ENCODE data around the gene AFAP1.
A peak's percentile ranks its signal among the peaks of the same experiment; 100 is the strongest.

AFAP1 gene

DNA sequence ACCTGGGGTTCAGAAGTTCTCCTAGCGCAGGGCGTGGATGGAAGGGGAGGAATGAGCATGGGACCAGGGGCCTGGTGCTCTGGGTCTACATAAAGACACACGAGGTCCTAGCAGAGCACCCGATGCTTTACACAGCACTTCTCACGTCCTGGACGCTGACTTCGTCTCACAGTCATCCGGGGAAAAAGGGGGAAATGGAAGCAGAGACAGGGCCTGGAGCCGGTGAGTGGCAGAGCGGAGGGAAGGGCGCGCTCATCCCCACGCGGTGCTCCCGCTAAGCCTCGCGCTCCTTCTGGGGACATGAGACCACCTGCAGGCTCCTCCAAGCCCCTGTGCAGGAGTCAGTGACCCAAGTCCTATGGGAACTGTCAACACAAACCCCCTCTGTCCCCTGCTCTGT is 157.7 kb downstream of the AFAP1 start:
- Mint-ChIP-seq H3K4me3 (no peak overlapping the region), H3K36me3 (peaks cover 6% of the 10 kb centered on the region), H3K27ac (peak overlapping the region; percentile 46)

DNA sequence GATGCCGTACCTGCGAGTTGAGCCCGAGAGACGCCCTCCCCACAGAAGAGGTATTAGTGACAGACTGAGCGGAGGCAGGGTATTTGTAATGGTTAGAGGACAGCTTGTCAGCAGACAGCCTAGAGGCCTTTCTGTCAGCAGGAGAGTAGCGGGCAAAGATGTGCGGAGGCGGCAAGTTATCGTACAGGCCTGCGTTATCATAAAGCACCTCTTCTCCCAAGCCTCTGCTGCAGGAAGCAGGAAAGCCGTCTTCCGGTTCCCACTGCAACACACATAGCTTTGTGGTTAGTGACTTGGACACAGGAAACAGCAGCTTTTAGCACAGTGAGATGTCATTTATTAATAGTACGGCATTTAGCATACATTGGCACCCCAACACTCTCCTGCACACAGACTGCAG is 158.3 kb downstream of the AFAP1 start:
- Mint-ChIP-seq H3K27ac (peak overlapping the region; percentile 93), H3K4me3 (peak overlapping the region; percentile 40), H3K36me3 (peaks cover 12% of the 10 kb centered on the region), H3K9me3 (ENCODE audit: low read depth) (no peaks in the 10 kb centered on the region), H3K4me1 (ENCODE audit: low read depth) (peaks cover 32% of the 10 kb centered on the region), H3K27me3 (no peaks in the 10 kb centered on the region)

More for the DNA sequence above, 157.7 kb downstream of the AFAP1 start:
- peaks cover 32% of the 10 kb centered on the region for H3K4me1 Mint-ChIP-seq (ENCODE audit: low read depth)
- H3K9me3 Mint-ChIP-seq (ENCODE audit: low read depth): no peaks in the 10 kb centered on the region
- no peaks in the 10 kb centered on the region for H3K27me3 Mint-ChIP-seq

DNA sequence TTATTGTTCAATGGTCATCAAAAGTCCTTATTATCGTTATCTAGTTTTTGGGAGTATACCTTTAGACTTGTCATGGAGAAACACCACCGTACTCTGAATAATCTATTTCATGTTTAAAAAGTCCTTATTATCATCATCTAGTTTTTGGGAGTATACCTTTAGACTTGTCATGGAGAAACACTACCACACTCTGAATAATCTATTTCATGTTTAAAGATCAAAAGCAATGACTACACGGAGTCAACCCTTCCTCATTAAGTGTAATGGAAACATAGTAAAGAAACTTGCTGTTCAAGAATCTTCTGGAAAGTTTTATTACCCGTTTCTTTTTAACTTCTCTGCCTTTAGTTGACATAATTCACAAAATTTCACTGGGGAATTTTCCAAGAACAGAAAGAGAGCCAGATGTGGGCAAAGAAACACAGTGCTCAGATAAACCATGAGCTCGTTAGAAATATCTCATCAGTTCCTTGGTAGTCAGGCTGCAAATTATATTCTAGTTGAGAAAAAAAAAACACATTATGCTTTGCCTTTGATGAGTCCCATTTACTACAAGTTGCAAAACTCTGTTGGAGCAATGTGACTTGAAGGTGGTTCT is 158.8 kb downstream of the AFAP1 start:
- Mint-ChIP-seq H3K27me3 (no peaks in the 10 kb centered on the region), H3K9me3 (ENCODE audit: low read depth) (no peaks in the 10 kb centered on the region), H3K36me3 (peaks cover 12% of the 10 kb centered on the region), H3K27ac (peak overlapping the region; percentile 93), H3K4me3 (peak overlapping the region; percentile 40), H3K4me1 (ENCODE audit: low read depth) (peaks cover 32% of the 10 kb centered on the region)

DNA sequence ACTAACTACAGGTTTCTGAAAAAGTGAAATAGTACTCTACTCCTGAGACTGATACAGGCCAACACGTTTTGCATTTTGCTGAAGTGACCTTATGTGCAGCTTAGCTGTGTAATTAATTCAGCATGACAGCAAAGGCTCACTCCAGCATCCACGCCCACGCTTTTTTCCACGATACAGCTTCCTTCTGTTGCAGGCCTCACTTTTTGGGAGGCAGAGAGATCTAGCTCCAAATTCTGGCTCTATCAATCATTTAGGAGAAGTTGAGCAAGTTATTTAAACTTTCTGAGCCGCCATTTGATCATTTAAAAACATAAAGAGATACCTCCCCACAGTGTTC is 160.3 kb downstream of the AFAP1 start:
- no peak overlapping the region for H3K4me3 Mint-ChIP-seq
- peaks cover 32% of the 10 kb centered on the region for H3K4me1 Mint-ChIP-seq (ENCODE audit: low read depth)
- no peaks in the 10 kb centered on the region for H3K9me3 Mint-ChIP-seq (ENCODE audit: low read depth)
- H3K36me3 Mint-ChIP-seq: peaks cover 12% of the 10 kb centered on the region
- H3K27me3 Mint-ChIP-seq: no peaks in the 10 kb centered on the region
- no peak overlapping the region for H3K27ac Mint-ChIP-seq

DNA sequence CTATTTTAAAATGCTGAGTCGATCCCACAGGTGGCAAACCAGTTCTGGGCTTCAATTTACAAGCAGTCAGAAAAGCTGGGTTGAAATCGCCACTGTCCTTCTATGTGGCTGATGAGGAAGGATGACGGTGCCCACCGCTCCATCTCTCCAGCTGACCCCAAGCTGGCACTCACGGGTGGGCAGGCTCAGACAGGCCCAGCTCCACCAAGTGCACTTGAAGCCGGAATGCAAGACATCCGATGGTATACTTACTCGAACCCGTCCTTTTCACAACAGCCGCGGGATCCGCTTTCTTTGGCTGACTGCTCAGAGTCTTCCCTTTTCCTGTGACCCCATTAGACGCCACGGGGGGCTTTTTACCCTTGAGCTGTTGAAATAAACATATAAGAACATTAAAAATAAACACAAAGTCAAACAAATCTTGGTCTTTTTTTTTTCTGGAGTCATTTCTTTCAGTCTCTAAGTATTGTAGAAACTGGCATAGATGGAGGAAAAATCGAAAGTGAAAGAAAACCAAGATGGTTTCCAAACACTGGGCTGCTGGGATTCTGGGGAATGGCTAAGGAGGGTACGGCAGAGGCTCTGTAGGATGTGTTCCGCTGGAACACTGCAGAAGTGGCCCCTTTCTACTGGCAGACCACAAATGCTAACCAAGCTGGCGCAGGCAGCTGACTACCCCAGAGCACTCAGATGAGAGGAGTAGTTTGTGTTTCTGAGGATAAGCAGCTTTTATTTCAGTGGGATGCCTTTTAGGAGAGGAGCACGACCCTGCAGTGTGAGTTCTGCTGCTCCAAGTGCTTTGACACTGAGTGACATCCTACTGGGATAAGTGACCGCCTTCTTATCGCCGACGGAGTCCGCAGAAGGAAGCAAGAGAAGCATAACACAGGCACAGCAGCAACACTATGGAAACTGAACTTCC is 160.9 kb downstream of the AFAP1 start:
- no peak overlapping the region for H3K4me3 Mint-ChIP-seq
- no peaks in the 10 kb centered on the region for H3K27me3 Mint-ChIP-seq
- H3K27ac Mint-ChIP-seq: no peak overlapping the region
- no peaks in the 10 kb centered on the region for H3K9me3 Mint-ChIP-seq (ENCODE audit: low read depth)
- peaks cover 12% of the 10 kb centered on the region for H3K36me3 Mint-ChIP-seq
- H3K4me1 Mint-ChIP-seq (ENCODE audit: low read depth): peaks cover 32% of the 10 kb centered on the region

DNA sequence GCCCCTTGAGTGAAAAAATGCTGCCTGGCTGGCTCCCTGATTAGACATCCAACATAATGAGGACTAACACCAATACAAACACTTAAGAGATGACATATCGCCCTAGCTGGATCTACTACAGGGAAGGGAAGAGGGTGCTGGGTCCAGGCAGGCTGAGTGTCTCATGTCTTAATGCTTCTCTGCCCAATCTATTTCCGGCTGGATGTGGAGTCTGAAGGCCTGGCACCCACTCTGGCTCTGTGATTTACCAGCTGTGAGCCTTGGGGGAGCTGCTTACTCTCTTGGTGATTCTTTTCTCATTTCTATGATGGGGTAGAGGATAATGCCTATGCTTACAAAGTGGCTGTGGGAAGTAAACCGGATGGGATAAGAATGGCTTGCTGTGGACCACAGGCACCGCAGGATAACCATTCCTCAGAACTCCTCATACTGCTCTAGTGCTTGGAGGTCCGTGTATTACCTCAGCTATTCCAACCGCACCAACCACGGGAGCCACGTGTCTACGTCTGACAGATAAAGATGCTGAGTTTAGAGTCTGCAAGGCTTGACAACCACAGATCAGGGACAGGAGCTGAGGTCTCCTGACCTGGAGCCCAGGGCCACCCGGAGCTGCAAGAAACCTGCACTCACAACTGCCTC is 161.7 kb downstream of the AFAP1 start:
- H3K9me3 Mint-ChIP-seq (ENCODE audit: low read depth): no peaks in the 10 kb centered on the region
- H3K27me3 Mint-ChIP-seq: no peaks in the 10 kb centered on the region
- peaks cover 32% of the 10 kb centered on the region for H3K4me1 Mint-ChIP-seq (ENCODE audit: low read depth)
- no peak overlapping the region for H3K4me3 Mint-ChIP-seq
- peak overlapping the region; percentile 22 for H3K27ac Mint-ChIP-seq
- peaks cover 18% of the 10 kb centered on the region for H3K36me3 Mint-ChIP-seq

DNA sequence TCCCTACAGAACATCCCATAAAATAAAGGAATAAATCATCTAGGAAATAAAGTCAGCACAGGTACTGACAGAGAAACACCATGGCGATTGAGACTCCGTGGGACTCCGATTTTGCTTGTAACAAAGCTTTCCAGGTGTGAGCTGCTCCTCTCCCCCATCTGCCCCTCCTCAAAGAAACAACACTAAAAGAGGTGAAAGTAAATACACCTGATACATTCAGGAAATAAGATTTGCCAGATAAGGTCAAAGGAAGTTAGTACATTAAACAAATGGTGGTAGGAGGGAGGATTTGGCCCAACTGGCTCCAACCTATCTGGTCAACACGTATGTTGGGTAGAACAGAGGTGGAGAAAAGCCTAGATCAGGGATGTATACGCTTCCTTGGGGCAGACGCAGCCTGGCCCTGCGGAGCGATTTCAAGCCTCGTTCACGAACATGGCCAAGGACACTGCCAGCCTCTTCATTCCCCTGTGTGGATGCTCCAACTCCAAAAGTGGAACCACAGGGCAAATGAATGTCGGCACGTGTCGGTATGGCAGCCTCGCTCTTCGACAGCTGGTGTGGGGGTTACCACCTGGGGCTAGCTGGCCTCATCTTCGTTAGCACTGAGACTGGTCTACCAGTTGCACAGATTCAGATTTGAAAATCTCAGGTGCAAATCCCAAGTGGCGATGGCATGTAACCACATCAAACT is 162.5 kb downstream of the AFAP1 start:
- H3K4me1 Mint-ChIP-seq (ENCODE audit: low read depth): peaks cover 28% of the 10 kb centered on the region
- H3K9me3 Mint-ChIP-seq (ENCODE audit: low read depth): no peaks in the 10 kb centered on the region
- H3K4me3 Mint-ChIP-seq: no peak overlapping the region
- H3K27me3 Mint-ChIP-seq: no peaks in the 10 kb centered on the region
- no peak overlapping the region for H3K27ac Mint-ChIP-seq
- peaks cover 19% of the 10 kb centered on the region for H3K36me3 Mint-ChIP-seq

DNA sequence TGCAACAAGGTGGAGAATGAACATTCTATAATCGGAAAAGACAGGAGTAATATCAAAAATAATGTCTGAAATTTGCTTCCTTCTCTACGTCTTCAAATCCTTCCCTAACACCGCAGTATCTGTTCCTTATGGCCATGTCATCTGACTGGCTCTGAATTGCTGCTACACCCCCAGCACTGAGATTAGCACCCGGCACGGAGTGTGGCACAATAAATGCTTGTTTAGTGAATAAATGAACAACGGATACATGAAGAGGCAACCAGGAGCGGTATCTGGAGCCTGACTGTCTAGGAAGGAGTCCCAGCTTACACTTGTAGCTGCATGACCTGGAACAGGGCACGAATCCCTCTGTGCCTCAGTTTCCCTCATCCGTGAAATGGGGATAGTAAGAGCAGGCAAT is 164.3 kb downstream of the AFAP1 start:
- Mint-ChIP-seq H3K27me3 (no peaks in the 10 kb centered on the region), H3K36me3 (peaks cover 17% of the 10 kb centered on the region), H3K4me1 (ENCODE audit: low read depth) (peaks cover 28% of the 10 kb centered on the region), H3K27ac (no peak overlapping the region), H3K4me3 (no peak overlapping the region), H3K9me3 (ENCODE audit: low read depth) (no peaks in the 10 kb centered on the region)

DNA sequence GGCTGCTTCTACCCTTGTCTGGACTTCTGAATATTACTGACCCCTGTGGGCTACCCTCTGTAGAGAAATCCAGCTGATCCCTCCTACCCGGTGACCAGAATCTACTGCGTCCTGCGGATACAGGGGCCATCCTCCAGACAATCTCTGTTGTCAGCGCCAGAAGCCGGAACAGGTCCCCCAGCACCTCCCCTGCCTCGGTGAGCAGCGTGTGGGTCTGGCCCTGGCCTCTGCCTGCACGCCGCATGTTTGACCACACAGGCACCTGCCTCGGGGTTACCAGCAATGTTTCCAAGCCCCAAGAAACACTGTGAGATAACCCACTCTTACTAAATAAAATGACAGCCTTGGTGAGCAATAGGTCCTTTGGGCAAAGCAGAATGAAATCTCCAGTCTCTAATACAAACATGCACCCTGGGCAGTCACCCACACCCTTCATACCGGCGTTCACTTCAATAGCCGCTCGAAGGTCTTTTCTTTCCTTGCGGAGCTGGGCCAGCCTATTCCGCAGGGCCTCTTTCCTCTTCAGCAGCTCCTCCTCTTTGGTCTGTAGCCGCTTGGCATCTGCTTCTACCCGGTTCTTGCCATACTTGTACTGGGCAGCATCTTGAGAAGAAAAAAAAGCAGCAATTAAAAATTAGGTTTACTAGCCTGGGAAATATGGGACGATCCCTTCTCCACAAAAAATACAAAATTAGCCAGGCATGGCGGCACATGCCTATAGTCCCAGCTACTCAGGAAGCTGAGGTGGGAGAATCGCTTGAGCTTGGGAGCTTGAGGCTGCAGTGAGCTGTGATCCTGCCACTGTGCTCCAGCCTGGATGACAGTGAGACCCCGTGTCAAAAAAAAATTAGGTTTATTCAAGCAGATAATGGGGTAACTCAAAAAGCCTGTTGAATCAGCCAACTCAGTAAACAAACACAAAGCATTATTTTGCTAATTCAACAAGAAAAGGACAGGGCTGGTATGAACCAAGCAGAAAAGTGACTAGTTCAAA is 165.1 kb downstream of the AFAP1 start:
- Mint-ChIP-seq H3K4me3 (no peak overlapping the region), H3K4me1 (ENCODE audit: low read depth) (peaks cover 31% of the 10 kb centered on the region), H3K9me3 (ENCODE audit: low read depth) (no peaks in the 10 kb centered on the region), H3K36me3 (peaks cover 17% of the 10 kb centered on the region), H3K27ac (no peak overlapping the region), H3K27me3 (no peaks in the 10 kb centered on the region)

DNA sequence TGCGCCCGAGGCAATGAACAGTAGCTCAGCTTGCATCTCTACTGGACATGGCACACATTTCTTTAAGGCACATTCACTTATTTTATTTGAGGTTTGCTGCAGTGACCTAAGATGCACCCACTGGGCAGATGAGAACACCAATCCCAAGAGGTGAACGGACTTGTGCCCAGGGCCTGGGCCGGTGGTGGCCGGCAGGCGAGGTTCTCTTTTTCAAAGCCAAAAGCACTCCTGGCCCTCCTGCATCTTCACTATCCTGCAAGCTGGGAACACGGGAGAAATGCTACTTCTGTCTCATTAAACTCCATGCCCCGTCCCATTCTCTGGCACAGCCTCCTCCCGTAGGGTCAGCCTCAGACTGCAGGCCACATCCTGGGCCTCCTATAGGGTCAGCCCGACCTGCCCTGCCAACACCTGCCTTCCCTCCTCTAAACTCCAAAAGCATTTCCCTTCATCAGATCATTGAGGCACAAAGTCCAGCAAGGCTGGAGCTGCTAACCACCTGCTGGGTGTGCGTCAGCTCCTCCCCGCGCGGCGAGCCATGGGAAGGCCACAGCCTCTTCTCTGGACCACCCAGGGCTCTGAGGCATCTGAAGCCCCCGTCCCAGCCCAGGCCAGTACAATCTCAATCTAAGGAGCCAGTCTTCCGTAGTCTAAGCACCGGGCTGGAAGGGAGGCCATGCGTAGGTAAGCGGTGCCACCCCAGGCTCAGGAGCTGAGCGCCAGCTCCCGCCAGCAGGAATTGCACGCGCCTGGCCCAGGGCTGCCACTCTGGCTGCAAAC is 166.1 kb downstream of the AFAP1 start:
- Mint-ChIP-seq H3K27me3 (no peaks in the 10 kb centered on the region), H3K27ac (peak overlapping the region; percentile 61), H3K4me3 (no peak overlapping the region), H3K9me3 (ENCODE audit: low read depth) (no peaks in the 10 kb centered on the region), H3K36me3 (peaks cover 17% of the 10 kb centered on the region), H3K4me1 (ENCODE audit: low read depth) (peaks cover 24% of the 10 kb centered on the region)

DNA sequence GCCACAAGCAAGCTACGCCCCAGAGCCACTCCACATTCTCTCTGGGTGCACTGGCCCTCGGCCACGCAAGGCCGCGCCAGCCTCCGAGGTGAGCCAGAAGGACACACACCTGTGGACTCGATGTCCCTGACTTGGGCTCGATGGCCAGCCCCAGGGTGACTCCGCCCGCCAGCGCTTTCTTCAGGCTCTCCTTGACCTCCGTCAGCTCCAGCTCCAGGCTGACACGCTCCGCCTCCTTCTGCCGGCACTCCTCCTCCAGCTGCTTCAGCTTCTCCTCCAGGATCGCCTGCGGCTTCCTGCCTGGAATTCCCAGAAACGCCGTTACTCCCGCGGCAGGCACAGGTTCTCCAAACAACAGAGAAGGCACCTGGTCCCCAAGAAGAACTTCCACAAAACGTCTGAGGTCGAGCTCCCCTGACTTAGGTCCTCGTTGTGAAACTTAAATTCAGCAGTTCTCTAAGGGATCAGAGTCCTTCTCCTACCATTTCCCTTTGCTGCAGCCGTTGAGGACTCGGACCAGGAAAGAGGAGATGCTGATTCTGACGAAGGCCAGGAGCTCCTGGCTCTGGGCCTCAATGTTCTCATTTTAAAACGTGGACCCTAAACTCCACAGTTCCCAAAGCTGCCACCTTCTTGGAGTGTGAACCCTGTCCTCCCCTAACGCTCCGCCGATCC is 166.8 kb downstream of the AFAP1 start:
- H3K36me3 Mint-ChIP-seq: peaks cover 17% of the 10 kb centered on the region
- H3K9me3 Mint-ChIP-seq (ENCODE audit: low read depth): no peaks in the 10 kb centered on the region
- peak overlapping the region; percentile 58 for H3K27ac Mint-ChIP-seq
- H3K4me1 Mint-ChIP-seq (ENCODE audit: low read depth): peaks cover 24% of the 10 kb centered on the region
- no peak overlapping the region for H3K4me3 Mint-ChIP-seq
- no peaks in the 10 kb centered on the region for H3K27me3 Mint-ChIP-seq

DNA sequence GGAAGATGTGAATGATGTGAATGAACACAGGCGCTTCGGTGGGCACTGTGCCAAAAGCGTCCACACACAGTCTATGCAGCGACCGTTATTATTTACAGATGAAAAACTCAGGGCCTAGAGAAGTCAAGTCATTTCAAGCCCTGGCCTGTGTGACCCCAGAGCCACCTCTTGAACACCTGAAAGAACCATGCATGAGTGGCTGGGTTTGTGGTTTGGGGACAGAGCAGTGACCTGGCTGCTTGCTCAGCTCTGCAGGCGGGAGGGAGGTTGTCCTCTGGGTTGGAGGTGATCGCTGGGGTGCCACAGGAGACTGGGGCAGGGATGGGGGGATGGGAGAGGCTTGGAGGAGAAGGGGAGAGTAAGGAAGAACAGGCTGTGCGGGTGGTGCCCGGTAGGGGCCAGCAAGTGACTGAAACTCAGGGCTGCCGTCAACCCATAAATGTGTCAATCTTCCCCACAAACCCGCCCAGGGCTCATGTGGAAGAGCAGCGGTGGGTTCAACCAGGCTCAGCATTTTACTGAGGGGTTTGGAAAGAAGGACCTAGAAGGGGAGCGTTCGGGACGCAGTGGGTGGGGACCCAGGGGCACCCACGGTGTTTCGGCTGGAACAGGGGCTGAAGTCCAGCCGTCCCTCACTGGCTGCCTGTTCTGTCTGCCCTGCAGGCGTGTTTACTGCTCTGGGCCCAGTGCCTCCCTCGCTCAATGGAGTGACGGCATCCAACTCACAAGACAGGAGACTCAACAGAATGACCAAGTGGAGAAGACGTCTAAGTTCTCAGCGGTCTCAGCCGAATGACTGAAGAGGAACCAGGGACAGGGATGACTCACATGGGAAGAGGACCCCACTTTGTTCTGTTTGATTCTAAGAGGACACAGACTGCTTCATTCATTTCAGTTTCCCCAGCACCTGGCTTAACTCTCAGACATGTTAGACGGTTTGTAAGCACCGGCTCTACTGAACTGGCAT is 167.8 kb downstream of the AFAP1 start:
- Mint-ChIP-seq H3K27ac (peak overlapping the region; percentile 41), H3K27me3 (no peaks in the 10 kb centered on the region), H3K4me1 (ENCODE audit: low read depth) (peaks cover 24% of the 10 kb centered on the region), H3K36me3 (peaks cover 15% of the 10 kb centered on the region), H3K9me3 (ENCODE audit: low read depth) (no peaks in the 10 kb centered on the region), H3K4me3 (no peak overlapping the region)

Measured in activated naive CD8-positive, alpha-beta T cell (primary cell).